ENCODE results near the gene WFDC6. TPM values are rescaled to one million over a fixed set of nuclear protein-coding genes. Genes with fewer than 3 reads are reported as not detected.

WFDC6 gene
- total RNA-seq, 1 experiment from 2014 or later = not detected

GRCh38 chr20:45496166-45496565, 43.1 kb downstream of the WFDC6 start:
- Histone ChIP-seq H3K23ac (ENCODE audit: insufficient read length, low read depth, low read length) (no peak overlapping the region), H3K18ac (ENCODE audit: insufficient read length, low read depth, low read length) (no peak overlapping the region), H3K14ac (ENCODE audit: insufficient read depth, low read length) (no peak overlapping the region), H3K9me3 (ENCODE audit: control insufficient read depth, low read depth, low read length) (no peaks in the 10 kb centered on the region), H3K27me3 (ENCODE audit: insufficient read depth, low read length) (no peaks in the 10 kb centered on the region), H4K5ac (ENCODE audit: insufficient read length, low read depth, low read length) (no peak overlapping the region), H2BK12ac (ENCODE audit: insufficient read length, low read depth, low read length) (no peak overlapping the region), H4K91ac (ENCODE audit: insufficient read length, low read depth, low read length) (no peak overlapping the region), H2BK5ac (ENCODE audit: insufficient read length, low read length) (no peak overlapping the region), H3K23me2 (ENCODE audit: insufficient read length, low read depth, low read length, poor library complexity, severe bottlenecking) (no peaks in the 10 kb centered on the region), H3K9ac (ENCODE audit: extremely low read depth, insufficient read length, low read length) (no peak overlapping the region), H3T11ph (ENCODE audit: low read length) (no peak overlapping the region), H2BK20ac (ENCODE audit: low read depth, low read length, poor library complexity, severe bottlenecking) (no peak overlapping the region), H3K56ac (ENCODE audit: insufficient read length, low read depth, low read length) (no peak overlapping the region), H3K4me1 (ENCODE audit: insufficient read depth, low read length) (no peaks in the 10 kb centered on the region), H2BK15ac (ENCODE audit: low read depth, low read length) (no peak overlapping the region), H3K79me1 (ENCODE audit: insufficient read depth, low read depth, low read length, poor library complexity, severe bottlenecking) (no peaks in the 10 kb centered on the region), H4K8ac (replicated peaks; ENCODE audit: insufficient read length, low read depth, low read length) (no peak overlapping the region), H3K4ac (ENCODE audit: low read depth, low read length) (no peak overlapping the region), H2AFZ (ENCODE audit: low read length) (no peak overlapping the region), H2AK5ac (ENCODE audit: insufficient read length, low read length) (no peak overlapping the region), H3K27ac (ENCODE audit: insufficient read length, low read depth, low read length) (no peak overlapping the region), H2BK120ac (ENCODE audit: low read depth, low read length, poor library complexity, severe bottlenecking) (no peak overlapping the region), H3K4me2 (ENCODE audit: insufficient read depth, insufficient read length, low read length) (no peak overlapping the region), H3K79me2 (ENCODE audit: insufficient read depth, low read length) (no peaks in the 10 kb centered on the region), H4K20me1 (ENCODE audit: control insufficient read depth, insufficient read depth, insufficient read length) (no peaks in the 10 kb centered on the region)
- Mint-ChIP-seq H3K27ac (no peak overlapping the region), H3K27me3 (ENCODE audit: low read depth) (peaks cover 7% of the 10 kb centered on the region), H3K9me3 (no peaks in the 10 kb centered on the region), H3K4me3 (no peak overlapping the region), H3K36me3 (ENCODE audit: insufficient read depth in 1 of 3, low read depth in 3 of 3) (no peaks in the 10 kb centered on the region), H3K4me1 (peaks cover 6 to 7% of the 10 kb centered on the region in 2 experiments)
- no peak for TF ChIP-seq CTCF (conservative IDR thresholded peaks at IDR 0.05)
- no peak for DNase-seq
- no CpG with 5 or more reads among the region's 3 CpGs for WGBS (ENCODE audit: extremely low coverage, insufficient read length, low lambda C conversion rate)

Measured in H9 (cell line).